ENCODE measurements around the gene GNAZ.
"Not testable (repeated sequence)": the region's sequence is repeated elsewhere in the genome, so short reads cannot be mapped to it uniquely, and the experiment has no call there.

GNAZ gene

DNA sequence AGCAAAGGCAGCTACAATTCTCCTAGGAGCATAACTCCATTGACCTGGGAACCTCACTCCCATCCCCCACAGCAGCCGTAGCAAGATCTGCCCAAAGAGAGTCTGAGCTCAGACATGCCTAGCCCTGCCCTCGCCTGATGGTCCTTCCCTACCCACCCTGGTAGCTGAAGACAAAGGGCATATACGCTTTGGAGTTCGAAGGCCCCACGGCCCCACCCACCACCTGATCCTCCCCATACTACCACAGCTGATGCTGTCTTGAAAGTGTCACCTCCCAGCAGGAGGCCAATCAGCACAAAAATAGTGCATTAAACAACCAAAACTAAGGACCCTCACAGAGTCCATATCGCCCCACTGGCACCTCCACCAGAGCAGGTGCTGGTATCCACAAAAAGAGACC lies 22.6 kb upstream of the GNAZ start:
- CTCF ChIA-PET = interaction anchor here (0.6 kb wide), 1 partner anchor 1615 kb away, joined by 4 read pairs; no protein-coding TSS in a partner anchor
- TF ChIP-seq SP1 (IDR thresholded peaks at IDR 0.05) (no peak), ZNF384 (IDR thresholded peaks at IDR 0.05) (no peak), ARNT (IDR thresholded peaks at IDR 0.05) (no peak), BHLHE40 (IDR thresholded peaks at IDR 0.05; ENCODE audit: borderline replicate concordance) (no peak), ELF4 (IDR thresholded peaks at IDR 0.05) (no peak), TARDBP (IDR thresholded peaks at IDR 0.05) (no peak), SUZ12 (IDR thresholded peaks at IDR 0.05) (no peak), HDGF (IDR thresholded peaks at IDR 0.05; ENCODE audit: borderline replicate concordance) (no peak)
- POLR2A ChIA-PET = no interaction called here
- DNase-seq (ENCODE audit: extremely low spot score) = no peak

DNA sequence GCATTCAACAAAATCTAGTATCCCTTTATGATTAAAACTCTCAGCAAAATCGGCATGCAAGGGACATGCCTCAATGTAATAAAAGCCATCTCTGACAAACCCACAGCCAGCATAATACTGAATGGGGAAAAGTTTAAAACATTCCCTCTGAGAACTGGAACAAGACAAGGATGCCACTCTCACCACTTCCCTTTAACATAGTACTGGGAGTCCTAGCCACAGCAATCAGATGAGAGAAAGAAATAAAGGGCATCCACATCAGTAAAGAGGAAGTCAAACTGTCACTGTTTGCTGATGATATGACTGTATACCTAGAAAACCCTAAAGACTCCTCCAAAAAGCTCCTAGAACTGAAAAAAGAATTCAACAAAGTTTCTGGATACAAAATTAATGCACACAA lies 19.8 kb upstream of the GNAZ start:
- DNase-seq (ENCODE audit: extremely low spot score); CTCF ChIA-PET: not testable (repeated sequence)
- POLR2A ChIA-PET = interaction anchor here (1.2 kb wide), 1 partner anchor 14 kb away, joined by 3 read pairs; no protein-coding TSS in a partner anchor

DNA sequence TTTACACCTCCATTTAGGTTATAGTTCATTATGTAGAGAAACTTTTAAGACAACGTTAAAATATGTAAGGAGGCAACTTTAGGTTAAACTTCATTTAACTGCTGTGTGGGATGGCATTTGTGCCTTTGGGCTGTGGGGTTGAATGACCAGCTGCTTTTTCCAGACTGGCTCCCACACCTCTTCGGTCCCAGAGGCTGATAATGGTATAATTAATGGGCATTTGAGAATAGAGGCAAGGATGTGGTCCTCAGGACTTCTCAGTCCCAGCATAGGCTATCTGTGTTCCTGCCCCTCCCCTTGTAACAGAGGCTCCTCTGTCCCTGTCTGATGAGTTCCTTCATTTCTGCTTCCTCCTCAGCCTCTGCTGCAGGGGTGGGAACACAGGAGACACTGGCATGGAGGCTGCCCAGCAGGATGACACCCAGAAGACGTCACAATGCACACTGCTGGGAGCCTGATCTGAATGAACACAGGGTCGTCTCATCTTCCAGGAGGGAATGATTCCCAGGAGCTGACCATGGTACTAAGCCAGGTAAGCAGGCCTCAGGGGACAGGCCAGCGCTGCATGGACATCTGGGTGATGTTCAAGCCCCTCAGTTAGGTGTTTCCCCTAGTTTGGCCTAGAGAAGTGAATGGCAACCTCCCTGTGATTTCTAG lies 17.1 kb upstream of the GNAZ start:
- DNase-seq (ENCODE audit: extremely low spot score) = no peak

DNA sequence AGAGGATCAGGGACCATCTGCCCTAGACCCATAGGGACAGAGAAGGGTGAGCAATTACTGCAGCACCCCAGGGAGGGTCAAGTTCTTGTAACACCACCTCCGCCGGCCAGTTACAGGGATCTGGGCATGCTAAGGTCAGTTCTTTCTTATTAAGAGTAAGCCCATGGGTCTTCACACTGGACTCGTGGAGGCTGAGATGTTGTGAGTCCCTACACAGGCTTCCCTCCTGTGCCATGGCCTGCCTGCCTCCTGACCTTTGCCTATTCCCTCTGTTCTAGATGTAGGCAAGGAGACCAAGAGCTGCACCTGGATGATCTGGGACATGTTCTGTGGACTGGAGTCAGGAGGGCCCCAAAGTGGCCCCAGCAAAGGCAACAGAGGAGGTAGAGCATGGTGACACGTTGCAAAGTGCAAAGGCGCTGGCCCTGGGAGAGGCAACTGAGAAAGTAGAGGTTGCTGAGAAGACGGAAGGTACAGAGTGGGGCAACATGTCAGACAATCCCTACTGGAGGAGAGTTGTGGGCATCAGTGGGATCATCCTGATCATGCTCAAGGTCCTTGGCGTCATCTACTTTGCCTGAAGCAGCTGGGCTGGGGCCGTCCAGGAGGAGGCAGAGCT lies 16.3 kb upstream of the GNAZ start:
- DNase-seq (ENCODE audit: extremely low spot score) = no peak
- TF ChIP-seq L3MBTL2 (conservative IDR thresholded peaks at IDR 0.05) (no peak), FOXM1 (IDR thresholded peaks at IDR 0.05; ENCODE audit: borderline replicate concordance) (no peak), TARDBP (IDR thresholded peaks at IDR 0.05) (no peak), ZNF384 (IDR thresholded peaks at IDR 0.05) (no peak), SUZ12 (IDR thresholded peaks at IDR 0.05) (no peak)
- POLR2A ChIA-PET = no interaction called here
- CTCF ChIA-PET = no interaction called here

More for the DNA sequence above, 17.1 kb upstream of the GNAZ start:
- no peak for TF ChIP-seq L3MBTL2 (conservative IDR thresholded peaks at IDR 0.05)
- no peak for TF ChIP-seq LEF1 (IDR thresholded peaks at IDR 0.05; ENCODE audit: borderline replicate concordance)
- TF ChIP-seq SP1 (IDR thresholded peaks at IDR 0.05) = no peak
- TF ChIP-seq, protein P1, sequence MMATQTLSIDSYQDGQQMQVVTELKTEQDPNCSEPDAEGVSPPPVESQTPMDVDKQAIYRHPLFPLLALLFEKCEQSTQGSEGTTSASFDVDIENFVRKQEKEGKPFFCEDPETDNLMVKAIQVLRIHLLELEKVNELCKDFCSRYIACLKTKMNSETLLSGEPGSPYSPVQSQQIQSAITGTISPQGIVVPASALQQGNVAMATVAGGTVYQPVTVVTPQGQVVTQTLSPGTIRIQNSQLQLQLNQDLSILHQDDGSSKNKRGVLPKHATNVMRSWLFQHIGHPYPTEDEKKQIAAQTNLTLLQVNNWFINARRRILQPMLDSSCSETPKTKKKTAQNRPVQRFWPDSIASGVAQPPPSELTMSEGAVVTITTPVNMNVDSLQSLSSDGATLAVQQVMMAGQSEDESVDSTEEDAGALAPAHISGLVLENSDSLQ (IDR thresholded peaks at IDR 0.05) = no peak
- no peak for TF ChIP-seq ELF4 (IDR thresholded peaks at IDR 0.05)
- no peak for TF ChIP-seq SUZ12 (IDR thresholded peaks at IDR 0.05)
- TF ChIP-seq CTBP1 (IDR thresholded peaks at IDR 0.05; ENCODE audit: borderline replicate concordance) = no peak
- no peak for TF ChIP-seq FOXA1 (IDR thresholded peaks at IDR 0.05)
- no peak for TF ChIP-seq FOXM1 (IDR thresholded peaks at IDR 0.05; ENCODE audit: borderline replicate concordance)
- ChIA-PET POLR2A (no interaction called here), CTCF (no interaction called here)

DNA sequence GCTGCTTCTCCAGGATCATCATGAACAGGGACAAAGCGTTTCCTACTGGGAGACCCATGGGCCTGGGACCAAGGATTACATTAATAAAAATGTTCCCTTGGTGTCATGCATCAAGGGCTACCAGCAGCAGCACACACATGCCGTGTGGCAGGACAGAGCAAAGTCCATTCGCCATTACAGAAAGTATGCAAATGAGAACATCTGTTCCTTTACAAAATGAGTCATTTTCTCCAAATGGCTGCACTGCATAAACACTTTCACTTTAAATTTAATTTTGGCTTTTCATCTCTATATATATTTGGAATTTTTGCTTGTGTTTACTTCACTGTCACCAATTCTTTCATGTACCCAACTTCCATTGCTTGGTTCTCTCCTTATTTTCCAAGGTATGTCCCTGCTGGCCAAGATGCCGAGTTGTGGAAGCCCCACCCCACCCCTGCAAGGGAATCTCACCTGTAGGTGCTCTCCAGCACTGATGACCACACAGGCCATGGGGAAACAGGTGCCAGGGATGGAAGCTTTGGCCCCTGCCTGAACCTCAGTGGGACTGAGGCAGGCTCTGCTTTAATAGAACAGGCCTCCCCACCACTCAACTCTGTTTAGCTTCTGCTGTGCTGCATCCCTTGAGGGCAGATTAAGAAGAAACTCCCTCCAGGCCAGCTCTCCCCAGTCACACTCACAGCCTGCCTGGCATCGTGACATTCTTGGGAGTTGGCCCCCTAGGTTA lies 15.6 kb upstream of the GNAZ start:
- no peak for TF ChIP-seq HDGF (IDR thresholded peaks at IDR 0.05; ENCODE audit: borderline replicate concordance)
- no peak for TF ChIP-seq FOXM1 (IDR thresholded peaks at IDR 0.05; ENCODE audit: borderline replicate concordance)
- TF ChIP-seq TARDBP (IDR thresholded peaks at IDR 0.05) = no peak
- TF ChIP-seq FOXA1 (IDR thresholded peaks at IDR 0.05) = no peak
- TF ChIP-seq, protein P1 (IDR thresholded peaks at IDR 0.05) = no peak
- TF ChIP-seq CTBP1 (IDR thresholded peaks at IDR 0.05; ENCODE audit: borderline replicate concordance) = no peak
- no peak for TF ChIP-seq SP1 (IDR thresholded peaks at IDR 0.05)
- TF ChIP-seq L3MBTL2 (conservative IDR thresholded peaks at IDR 0.05) = no peak
- no peak for TF ChIP-seq SUZ12 (IDR thresholded peaks at IDR 0.05)
- TF ChIP-seq ARNT (IDR thresholded peaks at IDR 0.05) = no peak
- TF ChIP-seq ELF4 (IDR thresholded peaks at IDR 0.05) = no peak
- TF ChIP-seq NFRKB (IDR thresholded peaks at IDR 0.05) = no peak
- no peak for TF ChIP-seq ZNF384 (IDR thresholded peaks at IDR 0.05)
- TF ChIP-seq FOXK2 (IDR thresholded peaks at IDR 0.05) = no peak
- no peak for TF ChIP-seq LEF1 (IDR thresholded peaks at IDR 0.05; ENCODE audit: borderline replicate concordance)
- TF ChIP-seq BHLHE40 (IDR thresholded peaks at IDR 0.05; ENCODE audit: borderline replicate concordance) = no peak
- ChIA-PET CTCF (no interaction called here), POLR2A (no interaction called here)
- DNase-seq (ENCODE audit: extremely low spot score) = no peak

DNA sequence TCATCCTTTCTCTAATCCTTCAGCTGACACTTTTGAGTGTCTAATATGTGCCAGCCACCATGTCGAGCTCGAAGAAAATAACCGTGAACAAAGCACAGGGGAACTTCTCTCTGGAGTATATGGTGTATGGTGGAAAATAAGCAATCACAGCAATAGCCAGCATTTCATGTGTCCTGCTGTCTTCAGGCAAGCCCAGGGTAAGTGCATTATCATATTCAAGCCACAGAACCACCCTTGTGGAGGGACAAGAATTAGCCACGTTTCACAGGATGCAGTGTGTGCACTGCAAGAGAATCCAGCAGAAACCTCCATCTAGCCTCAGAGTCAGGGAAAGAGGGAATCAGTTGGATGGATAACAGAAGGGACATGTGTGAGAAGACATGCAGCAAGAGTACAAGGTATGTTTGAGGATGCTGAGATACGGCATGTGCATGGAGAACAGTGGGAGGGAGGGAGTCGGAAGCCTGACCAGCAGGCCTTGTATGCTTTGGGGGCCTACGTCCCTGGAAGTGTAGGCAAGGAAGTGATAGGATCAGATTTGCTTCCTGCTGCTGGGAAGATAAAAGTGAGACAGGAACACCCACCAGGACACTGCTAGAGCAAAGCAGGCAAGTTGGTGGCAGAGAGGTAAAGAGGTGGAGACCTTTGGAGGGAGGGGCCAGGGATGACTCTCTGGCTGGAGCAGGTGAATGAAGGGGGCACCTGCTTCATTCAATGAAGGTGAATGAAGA lies 14.7 kb upstream of the GNAZ start:
- ChIA-PET CTCF (no interaction called here), POLR2A (no interaction called here)
- DNase-seq (ENCODE audit: extremely low spot score) = no peak
- no peak for TF ChIP-seq ELF4 (IDR thresholded peaks at IDR 0.05)
- no peak for TF ChIP-seq SUZ12 (IDR thresholded peaks at IDR 0.05)
- no peak for TF ChIP-seq ARNT (IDR thresholded peaks at IDR 0.05)
- TF ChIP-seq FOXK2 (IDR thresholded peaks at IDR 0.05) = no peak
- no peak for TF ChIP-seq TARDBP (IDR thresholded peaks at IDR 0.05)
- TF ChIP-seq FOXA1 (IDR thresholded peaks at IDR 0.05) = no peak
- TF ChIP-seq FOXM1 (IDR thresholded peaks at IDR 0.05; ENCODE audit: borderline replicate concordance) = no peak
- no peak for TF ChIP-seq CTBP1 (IDR thresholded peaks at IDR 0.05; ENCODE audit: borderline replicate concordance)
- no peak for TF ChIP-seq SP1 (IDR thresholded peaks at IDR 0.05)
- no peak for TF ChIP-seq HDGF (IDR thresholded peaks at IDR 0.05; ENCODE audit: borderline replicate concordance)
- TF ChIP-seq ZNF384 (IDR thresholded peaks at IDR 0.05) = no peak
- TF ChIP-seq BHLHE40 (IDR thresholded peaks at IDR 0.05; ENCODE audit: borderline replicate concordance) = no peak
- TF ChIP-seq L3MBTL2 (conservative IDR thresholded peaks at IDR 0.05) = no peak
- no peak for TF ChIP-seq LEF1 (IDR thresholded peaks at IDR 0.05; ENCODE audit: borderline replicate concordance)
- TF ChIP-seq, protein P1 (IDR thresholded peaks at IDR 0.05) = no peak
- no peak for TF ChIP-seq NFRKB (IDR thresholded peaks at IDR 0.05)

All from HEK293T (cell line).